ENCODE measurements around the gene CAP1. TPM values are rescaled to one million over a fixed set of nuclear protein-coding genes. Genes with fewer than 3 reads are reported as not detected.
A peak's percentile ranks its signal among the peaks of the same experiment; 100 is the strongest.

CAP1 gene
- total and polyA plus RNA-seq, 9 of the 15 experiments (the other 6 are each of a cell fraction or from before 2014, with no cell fraction given): 230 to 658 (median 281) TPM

DNA sequence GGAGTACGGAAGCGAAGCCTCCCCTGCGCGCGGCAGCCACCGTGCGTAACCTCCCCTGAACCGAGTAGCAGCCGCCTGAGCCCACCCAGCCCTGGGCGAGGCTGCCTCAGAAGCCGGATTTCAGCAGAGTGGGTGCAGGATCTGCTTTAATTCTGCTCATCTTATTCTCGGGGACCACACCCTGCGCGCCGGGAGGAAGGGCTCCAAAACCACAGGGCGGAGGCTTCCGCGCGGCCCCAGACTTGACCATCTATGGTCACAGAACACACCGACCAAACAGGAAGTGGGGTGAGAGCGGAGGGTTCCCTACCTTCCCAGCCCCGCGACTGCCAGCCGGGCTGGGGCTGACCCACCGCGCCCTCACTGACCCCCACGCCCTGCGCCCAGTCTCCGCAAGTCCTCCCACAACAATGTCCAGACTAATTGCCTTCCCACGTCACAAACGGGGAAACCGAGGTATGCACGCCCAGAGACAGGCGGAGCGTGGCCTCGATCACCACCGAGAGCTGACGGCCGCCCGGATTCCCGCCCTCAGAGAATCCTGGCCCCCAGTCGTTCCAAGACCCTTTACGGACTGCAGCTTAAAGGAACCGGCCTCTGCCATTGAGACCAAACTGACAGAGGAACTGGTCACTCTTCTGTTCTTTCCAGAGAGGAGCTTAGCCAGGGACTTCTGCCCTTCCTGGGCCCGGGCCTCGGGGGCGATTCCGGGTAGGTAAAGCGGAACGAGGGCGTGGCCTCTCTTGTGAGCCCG is 595 bp upstream of the CAP1 start (continued):
- TF ChIP-seq EZH2 (IDR thresholded peaks at IDR 0.05; ENCODE audit: borderline replicate concordance, low read depth, low read length): no peak
- TF ChIP-seq MCM2 (IDR thresholded peaks at IDR 0.05; ENCODE audit: low read depth): no peak
- TF ChIP-seq MECOM (CRISPR knock-in tag; IDR thresholded peaks at IDR 0.05): no peak
- no peak for TF ChIP-seq CBX2 (IDR thresholded peaks at IDR 0.05; ENCODE audit: insufficient read depth, low read length, poor library complexity, severe bottlenecking)
- peak; percentile 75 for TF ChIP-seq MBD2 (IDR thresholded peaks at IDR 0.05; ENCODE audit: borderline replicate concordance, low read depth)
- no peak for TF ChIP-seq MEF2A (IDR thresholded peaks at IDR 0.05; ENCODE audit: control insufficient read depth, low read depth, low read length)
- no peak for TF ChIP-seq ZNF133 (CRISPR knock-in tag; IDR thresholded peaks at IDR 0.05)
- TF ChIP-seq, protein P1, sequence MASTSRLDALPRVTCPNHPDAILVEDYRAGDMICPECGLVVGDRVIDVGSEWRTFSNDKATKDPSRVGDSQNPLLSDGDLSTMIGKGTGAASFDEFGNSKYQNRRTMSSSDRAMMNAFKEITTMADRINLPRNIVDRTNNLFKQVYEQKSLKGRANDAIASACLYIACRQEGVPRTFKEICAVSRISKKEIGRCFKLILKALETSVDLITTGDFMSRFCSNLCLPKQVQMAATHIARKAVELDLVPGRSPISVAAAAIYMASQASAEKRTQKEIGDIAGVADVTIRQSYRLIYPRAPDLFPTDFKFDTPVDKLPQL (IDR thresholded peaks at IDR 0.05; ENCODE audit: extremely low read depth, insufficient read length): no peak
- TF ChIP-seq ETV6 (IDR thresholded peaks at IDR 0.05; ENCODE audit: borderline replicate concordance in 1 of 2, low read depth in 2 of 2, low read length in 1 of 2): peak; percentile 71 to 77; a peak in 3 of 4 replicates
- no peak for TF ChIP-seq ETV6 (CRISPR knock-in tag; IDR thresholded peaks at IDR 0.05; ENCODE audit: borderline replicate concordance)
- TF ChIP-seq ZNF551 (CRISPR knock-in tag; IDR thresholded peaks at IDR 0.05): no peak
- TF ChIP-seq ELF4 (CRISPR knock-in tag; IDR thresholded peaks at IDR 0.05): peak; percentile 95
- no peak; the same call in 1 of the 2 replicates for TF ChIP-seq ZKSCAN1 (IDR thresholded peaks at IDR 0.05; ENCODE audit: low read depth, low read length)
- peak; percentile 63; the same call in 1 of the 2 replicates for TF ChIP-seq PHTF2 (CRISPR knock-in tag; IDR thresholded peaks at IDR 0.05)
- TF ChIP-seq ZNF668 (CRISPR knock-in tag; IDR thresholded peaks at IDR 0.05): 0 out of 2 replicates have a peak, but pooled peaks have one; percentile 9
- TF ChIP-seq, protein P2, sequence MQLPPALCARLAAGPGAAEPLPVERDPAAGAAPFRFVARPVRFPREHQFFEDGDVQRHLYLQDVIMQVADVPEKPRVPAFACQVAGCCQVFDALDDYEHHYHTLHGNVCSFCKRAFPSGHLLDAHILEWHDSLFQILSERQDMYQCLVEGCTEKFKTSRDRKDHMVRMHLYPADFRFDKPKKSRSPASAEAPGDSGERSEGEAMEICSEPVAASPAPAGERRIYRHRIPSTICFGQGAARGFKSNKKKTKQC (CRISPR knock-in tag; IDR thresholded peaks at IDR 0.05): peak; percentile 82; the same call in 1 of the 2 replicates
- TF ChIP-seq, protein P3, sequence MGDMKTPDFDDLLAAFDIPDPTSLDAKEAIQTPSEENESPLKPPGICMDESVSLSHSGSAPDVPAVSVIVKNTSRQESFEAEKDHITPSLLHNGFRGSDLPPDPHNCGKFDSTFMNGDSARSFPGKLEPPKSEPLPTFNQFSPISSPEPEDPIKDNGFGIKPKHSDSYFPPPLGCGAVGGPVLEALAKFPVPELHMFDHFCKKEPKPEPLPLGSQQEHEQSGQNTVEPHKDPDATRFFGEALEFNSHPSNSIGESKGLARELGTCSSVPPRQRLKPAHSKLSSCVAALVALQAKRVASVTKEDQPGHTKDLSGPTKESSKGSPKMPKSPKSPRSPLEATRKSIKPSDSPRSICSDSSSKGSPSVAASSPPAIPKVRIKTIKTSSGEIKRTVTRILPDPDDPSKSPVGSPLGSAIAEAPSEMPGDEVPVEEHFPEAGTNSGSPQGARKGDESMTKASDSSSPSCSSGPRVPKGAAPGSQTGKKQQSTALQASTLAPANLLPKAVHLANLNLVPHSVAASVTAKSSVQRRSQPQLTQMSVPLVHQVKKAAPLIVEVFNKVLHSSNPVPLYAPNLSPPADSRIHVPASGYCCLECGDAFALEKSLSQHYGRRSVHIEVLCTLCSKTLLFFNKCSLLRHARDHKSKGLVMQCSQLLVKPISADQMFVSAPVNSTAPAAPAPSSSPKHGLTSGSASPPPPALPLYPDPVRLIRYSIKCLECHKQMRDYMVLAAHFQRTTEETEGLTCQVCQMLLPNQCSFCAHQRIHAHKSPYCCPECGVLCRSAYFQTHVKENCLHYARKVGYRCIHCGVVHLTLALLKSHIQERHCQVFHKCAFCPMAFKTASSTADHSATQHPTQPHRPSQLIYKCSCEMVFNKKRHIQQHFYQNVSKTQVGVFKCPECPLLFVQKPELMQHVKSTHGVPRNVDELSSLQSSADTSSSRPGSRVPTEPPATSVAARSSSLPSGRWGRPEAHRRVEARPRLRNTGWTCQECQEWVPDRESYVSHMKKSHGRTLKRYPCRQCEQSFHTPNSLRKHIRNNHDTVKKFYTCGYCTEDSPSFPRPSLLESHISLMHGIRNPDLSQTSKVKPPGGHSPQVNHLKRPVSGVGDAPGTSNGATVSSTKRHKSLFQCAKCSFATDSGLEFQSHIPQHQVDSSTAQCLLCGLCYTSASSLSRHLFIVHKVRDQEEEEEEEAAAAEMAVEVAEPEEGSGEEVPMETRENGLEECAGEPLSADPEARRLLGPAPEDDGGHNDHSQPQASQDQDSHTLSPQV (IDR thresholded peaks at IDR 0.05): peak; percentile 63
- TF ChIP-seq ZC3H11A (IDR thresholded peaks at IDR 0.05; ENCODE audit: low read depth, low read length): no peak
